ENCODE data around the gene IFIT1.

The IFIT1 gene

GRCh38 chr10:89374713-89375141, 17.7 kb upstream of the IFIT1 start:
- TF ChIP-seq CTCF (IDR thresholded peaks at IDR 0.05; ENCODE audit: control insufficient read depth, extremely low read depth, insufficient read depth) = no peak
- no peak overlapping the region for H3K4me3 ChIP-seq (ENCODE audit: low read depth, low read length)
- no peak for DNase-seq (ENCODE audit: low read depth)

- no peak for DNase-seq (ENCODE audit: low read depth)
- no peak for TF ChIP-seq CTCF (IDR thresholded peaks at IDR 0.05; ENCODE audit: control insufficient read depth, extremely low read depth, insufficient read depth)
- H3K4me3 ChIP-seq (ENCODE audit: low read depth, low read length) = no peak within 1 kb of the TSS
Measured at GRCh38 chr10:89377705-89378637, 14.5 kb upstream of the IFIT1 start, which contains the start of gene IFIT1B. IFIT1B (plus strand) TSS chr10:89378056; CDS start chr10:89378136, 80 bp downstream.

DNA sequence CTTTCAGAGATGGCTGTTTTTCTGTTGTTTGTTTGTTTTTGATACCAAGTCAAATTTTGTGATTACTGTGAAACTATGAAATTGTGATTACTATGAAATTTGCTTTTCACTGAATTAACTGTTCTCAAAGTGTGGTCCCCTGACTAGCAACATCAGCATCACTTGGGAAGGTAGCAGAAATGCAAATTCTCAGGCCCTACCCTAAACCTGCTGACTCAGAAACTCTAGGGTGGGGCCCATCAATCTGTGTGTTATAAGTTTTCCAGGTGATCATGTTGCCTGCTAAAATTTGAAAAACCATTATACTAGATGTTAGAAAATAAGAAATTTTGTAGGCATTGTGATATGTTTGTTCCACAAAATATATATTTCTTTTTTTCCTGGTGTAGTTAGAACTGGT, 13.3 kb upstream of the IFIT1 start:
- DNase-seq (ENCODE audit: low read depth) = no peak

DNA sequence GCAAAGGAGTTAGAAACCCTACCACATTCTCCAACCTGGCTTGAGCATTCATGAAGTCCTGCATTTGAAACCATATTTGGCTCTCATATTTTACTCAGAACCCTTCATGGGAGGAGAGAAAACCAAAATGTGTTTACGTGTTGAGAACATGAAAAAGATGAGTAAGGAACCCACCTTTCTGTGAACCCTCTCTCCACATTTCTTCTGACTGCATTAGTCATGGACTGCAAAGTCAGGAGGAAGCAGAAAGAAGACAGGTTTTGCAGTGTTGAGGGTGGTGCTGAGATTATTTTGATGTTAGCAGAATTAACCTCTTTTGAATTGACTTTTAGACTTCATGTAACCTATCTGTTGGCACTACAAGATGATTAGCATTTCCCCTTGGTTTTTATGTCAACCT, 9.7 kb upstream of the IFIT1 start:
- DNase-seq (ENCODE audit: low read depth) = no peak
- H3K4me3 ChIP-seq (ENCODE audit: low read depth, low read length) = no peak overlapping the region
- TF ChIP-seq CTCF (IDR thresholded peaks at IDR 0.05; ENCODE audit: control insufficient read depth, extremely low read depth, insufficient read depth) = no peak

More for the DNA sequence above, 13.3 kb upstream of the IFIT1 start:
- no peak overlapping the region for H3K4me3 ChIP-seq (ENCODE audit: low read depth, low read length)
- no peak for TF ChIP-seq CTCF (IDR thresholded peaks at IDR 0.05; ENCODE audit: control insufficient read depth, extremely low read depth, insufficient read depth)

DNA sequence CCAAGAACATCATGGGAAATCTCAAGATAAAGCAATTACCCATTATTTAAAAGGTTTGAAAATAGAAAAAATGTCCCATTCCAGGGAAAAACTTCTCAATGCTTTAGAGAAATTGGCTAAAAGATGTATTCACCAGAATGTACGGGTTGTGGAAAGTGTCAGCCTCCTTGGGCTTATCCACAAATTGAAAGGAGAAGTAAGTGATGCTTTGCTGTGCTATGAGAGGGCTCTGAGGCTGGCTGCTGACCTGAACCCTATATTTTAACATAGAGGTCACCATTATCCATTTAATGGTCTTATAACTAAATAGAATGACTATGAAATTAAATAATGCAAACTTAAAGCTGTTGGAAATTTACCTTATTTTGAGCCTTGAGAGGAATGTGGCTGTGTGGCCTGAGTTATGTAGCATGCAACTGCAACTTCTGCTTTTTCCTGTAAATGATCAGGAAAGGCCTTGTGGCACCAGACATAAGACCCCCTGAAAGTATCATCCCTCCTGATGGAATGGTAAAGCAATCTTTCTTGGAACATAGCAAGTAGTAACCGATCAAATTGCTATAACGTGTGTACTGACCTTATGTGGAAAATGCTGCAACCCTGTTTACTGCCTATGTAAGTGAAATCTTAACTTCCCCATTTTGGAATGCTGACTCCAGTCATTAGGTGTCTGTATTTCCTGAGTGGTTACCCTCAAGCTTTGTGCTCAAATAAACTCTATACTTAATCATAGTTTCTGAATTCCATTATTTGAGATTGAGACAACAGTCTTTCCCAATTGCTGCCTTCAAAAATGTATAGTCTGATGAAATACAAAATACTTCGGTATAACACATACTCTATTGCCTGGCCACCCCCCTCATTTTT, 7.7 kb upstream of the IFIT1 start:
- TF ChIP-seq CTCF (IDR thresholded peaks at IDR 0.05; ENCODE audit: control insufficient read depth, extremely low read depth, insufficient read depth) = no peak
- no peak overlapping the region for H3K4me3 ChIP-seq (ENCODE audit: low read depth, low read length)
- no peak for DNase-seq (ENCODE audit: low read depth)

DNA sequence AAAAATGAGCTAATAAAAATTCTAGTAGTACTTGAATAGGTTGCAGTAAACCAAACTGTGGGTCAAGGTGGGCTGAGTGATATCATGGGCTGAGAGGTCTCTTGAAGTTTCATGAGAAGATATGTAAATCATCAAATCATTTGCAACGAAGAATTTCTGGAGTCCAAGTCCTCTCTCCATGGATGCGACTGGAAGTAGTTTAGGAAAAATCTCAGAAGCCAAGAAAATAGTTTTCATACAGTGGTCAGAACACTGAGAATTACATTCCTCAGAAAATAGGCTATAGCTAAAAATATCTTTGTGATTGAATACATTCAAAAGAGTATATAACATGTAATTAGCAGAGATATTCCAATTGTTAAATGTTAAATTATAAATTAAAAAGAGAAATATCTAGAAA, 3.6 kb upstream of the IFIT1 start:
- no peak for TF ChIP-seq CTCF (IDR thresholded peaks at IDR 0.05; ENCODE audit: control insufficient read depth, extremely low read depth, insufficient read depth)
- H3K4me3 ChIP-seq (ENCODE audit: low read depth, low read length) = no peak overlapping the region
- DNase-seq (ENCODE audit: low read depth) = no peak

Measured in LNCaP clone FGC (cell line).